ENCODE measurements around the gene ADCY4. TPM values are rescaled to one million over a fixed set of nuclear protein-coding genes. Genes with fewer than 3 reads are reported as not detected.

The ADCY4 gene
- total and polyA plus RNA-seq, 2 donors (not counting 3 experiments of a cell fraction or from before 2014, with no cell fraction given) = 81.6 to 84.0 TPM

- FAIRE-seq = no peak
- Histone ChIP-seq H3K9me1 (replicated peaks; ENCODE audit: control insufficient read depth, extremely low read depth, insufficient read depth, low read length) (no peaks in the 10 kb centered on the region), H2AFZ (ENCODE audit: low read depth, low read length) (no peak overlapping the region), H3K79me2 (ENCODE audit: control insufficient read depth, insufficient read depth, low read length) (no peaks in the 10 kb centered on the region), H3K4me3 (replicated peaks in 1 of 3; ENCODE audit: insufficient read depth in 1 of 3, low read depth in 1 of 3, low read length in 3 of 3) (no peak overlapping the region), H3K27ac (ENCODE audit: insufficient read depth, low read depth, low read length) (no peak overlapping the region), H3K9me3 (replicated peaks; ENCODE audit: control insufficient read depth, insufficient read depth, low read length) (no peaks in the 10 kb centered on the region), H4K20me1 (replicated peaks; ENCODE audit: control insufficient read depth, extremely low read depth, insufficient read depth, low read length) (no peaks in the 10 kb centered on the region), H3K27me3 (ENCODE audit: control insufficient read depth in 2 of 2, insufficient read depth in 2 of 2, low read length in 2 of 2) (peaks cover 5 to 9% of the 10 kb centered on the region in 2 experiments), H3K4me1 (ENCODE audit: control insufficient read depth, extremely low read depth, insufficient read depth, low read length) (peaks cover 31% of the 10 kb centered on the region), H3K36me3 (ENCODE audit: control insufficient read depth in 2 of 2, extremely low read depth in 1 of 2, insufficient read depth in 2 of 2, low read length in 2 of 2) (no peaks in the 10 kb centered on the region), H3K9ac (replicated peaks; ENCODE audit: extremely low read depth, insufficient read depth, low read length) (no peak overlapping the region), H3K4me2 (ENCODE audit: insufficient read depth, low read length) (no peak overlapping the region)
- TF ChIP-seq JUN (IDR thresholded peaks at IDR 0.05; ENCODE audit: borderline replicate concordance, insufficient read depth, insufficient read length, low read depth) (no peak), POLR2A (IDR thresholded peaks at IDR 0.05; ENCODE audit: low read depth, low read length) (no peak), POLR2AphosphoS5 (IDR thresholded peaks at IDR 0.05; ENCODE audit: insufficient read depth, low read depth, low read length) (no peak), CTCF (IDR thresholded peaks at IDR 0.05; ENCODE audit: extremely low read depth in 1 of 2, insufficient read depth in 1 of 2, low read depth in 1 of 2, low read length in 2 of 2) (no peak), FOS (IDR thresholded peaks at IDR 0.05; ENCODE audit: borderline replicate concordance, insufficient read depth, low read length) (no peak), MYC (IDR thresholded peaks at IDR 0.05; ENCODE audit: low read depth, low read length) (no peak), EZH2 (IDR thresholded peaks at IDR 0.05; ENCODE audit: borderline replicate concordance, low read depth, low read length, severe bottlenecking) (no peak), GATA2 (IDR thresholded peaks at IDR 0.05; ENCODE audit: insufficient read depth, insufficient read length, low read depth, low read length) (no peak), MAX (IDR thresholded peaks at IDR 0.05; ENCODE audit: insufficient read depth, insufficient read length) (no peak)
- intact Hi-C loops (cut with micrococcal nuclease) (no loop called here), dilution Hi-C loops (cut with MboI; ENCODE audit: extremely low pct_ligation_motif_present, low sequenced_read_pairs) (no loop called here)
- ChIA-PET POLR2A (no interaction called here), CTCF (interaction anchor here (1.5 to 20.1 kb wide), 3 partner anchors 24 to 96 kb away, joined by 4 to 811 read pairs (median 20); partner anchors contain the start of genes CBLN3 and KHNYN)
- no TSS peak for BruUV-seq (replicated peaks)
- no peak for DNase-seq (ENCODE audit: low read depth, low spot score)
Measured at GRCh38 chr14:24337824-24338175, 2.9 kb upstream of the ADCY4 start.
